C4-2B (cell line): ENCODE measurements around the gene RNF215.

ENCODE experiments used
- H3K27ac ChIP-seq: fragments of 450-650 bp; 2 replicates; pipeline ENCODE4 v1.5.1; 2017
- CTCF ChIP-seq: fragments of 450-650 bp; conservative IDR thresholded peaks from 2 replicates; pipeline ENCODE4 v1.5.1; 2017; ENCODE audit warnings: mild to moderate bottlenecking
- ZFX ChIP-seq: fragments of 450-650 bp; IDR thresholded peaks from 2 replicates; pipeline ENCODE4 v1.6.1; 2017

Gene RNF215

GRCh38 chr22:30356449-30357235 is 30.6 kb downstream of the RNF215 start, which contains the start of the genes CCDC157 and SF3A1:
CCDC157 (plus strand) TSS chr22:30357007; CDS start chr22:30366001, 8,994 bp downstream.
SF3A1 (minus strand) TSS chr22:30356894; CDS start chr22:30356792, 102 bp downstream.
- H3K27ac ChIP-seq = peak within 1 kb of the TSS; percentile 91
- TF ChIP-seq CTCF (no peak), ZFX (peak; percentile 95; the same call in 1 of the 2 replicates)

GRCh38 chr22:30354644-30355043 is 32.6 kb downstream of the RNF215 start:
- no peak overlapping the region for H3K27ac ChIP-seq

DNA sequence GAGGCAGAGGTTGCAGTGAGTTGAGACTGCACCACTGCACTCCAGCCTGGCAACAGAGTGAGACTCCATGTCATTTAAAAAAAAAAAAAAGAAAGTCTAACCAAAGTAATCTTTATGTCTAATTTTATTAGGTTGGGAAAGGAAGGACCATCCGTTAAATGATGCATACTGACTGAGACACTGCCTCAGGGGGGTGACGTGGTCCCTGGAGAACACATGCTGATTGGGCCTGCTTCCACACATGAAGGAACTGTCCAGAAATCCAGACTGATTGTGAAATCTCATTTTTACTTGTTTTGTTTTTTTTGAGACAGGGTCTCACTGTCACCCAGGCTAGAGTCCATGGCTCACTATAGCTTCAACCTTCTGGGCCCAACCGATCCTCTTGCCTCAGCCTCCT is 36.0 kb downstream of the RNF215 start:
- TF ChIP-seq ZFX (no peak), CTCF (no peak)
- H3K27ac ChIP-seq = no peak overlapping the region

More at GRCh38 chr22:30354644-30355043, 32.6 kb downstream of the RNF215 start:
- TF ChIP-seq ZFX (no peak), CTCF (no peak)

DNA sequence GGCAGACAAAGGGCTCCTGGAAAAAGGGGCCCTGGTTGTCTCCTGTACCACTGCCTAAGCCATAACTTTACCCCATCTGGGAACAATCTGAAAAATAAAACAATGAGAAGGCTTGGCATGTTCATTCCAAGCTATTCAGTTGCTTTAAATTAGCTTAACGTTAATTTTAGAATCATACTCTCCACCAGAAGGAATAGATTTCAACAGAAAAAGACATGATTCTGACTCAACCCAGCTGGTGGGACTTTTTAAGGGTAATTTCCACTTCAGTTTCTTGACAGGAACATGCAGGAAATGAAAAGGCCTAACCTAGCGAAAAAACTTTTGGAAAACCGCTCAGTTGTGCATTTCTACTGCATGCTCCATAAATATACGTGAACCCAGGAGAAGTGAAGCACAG is 38.4 kb downstream of the RNF215 start:
- H3K27ac ChIP-seq = no peak overlapping the region
- TF ChIP-seq ZFX (no peak), CTCF (no peak)

GRCh38 chr22:30348404-30348803 is 38.8 kb downstream of the RNF215 start:
- H3K27ac ChIP-seq = no peak overlapping the region
- TF ChIP-seq ZFX (no peak), CTCF (no peak)

GRCh38 chr22:30347255-30347892 is 39.8 kb downstream of the RNF215 start:
- TF ChIP-seq CTCF (no peak), ZFX (no peak)

More at GRCh38 chr22:30347255-30347892, 39.8 kb downstream of the RNF215 start:
- no peak overlapping the region for H3K27ac ChIP-seq
